SK-N-SH treated with all-trans-retinoic acid at 6 μM for 48 hours (cell line): Measurements from ENCODE around the gene LRIT2.

Experiments used
- ATAC-seq: fragments of 200-7000 bp; cut with Tn5 transposase; 3 replicates; pipeline ENCODE4 v1.9.1; 2020; ENCODE audit warnings: mild to moderate bottlenecking, moderate library complexity
- ARNTL ChIP-seq: fragments of 450-650 bp; formaldehyde crosslinking; IDR thresholded peaks from 2 replicates; pipeline ENCODE4 v1.5.0; 2020; ENCODE audit warnings: low read depth, mild to moderate bottlenecking, moderate library complexity, borderline replicate concordance
- BACH2 ChIP-seq: fragments of 250-450 bp; sonication (Bioruptor Pico); IDR thresholded peaks from 2 replicates; pipeline ENCODE4 v1.9.0; 2021; ENCODE audit warnings: mild to moderate bottlenecking, borderline replicate concordance
- CSDC2 ChIP-seq: fragments of 250-450 bp; sonication (Bioruptor Pico); IDR thresholded peaks from 2 replicates; pipeline ENCODE4 v1.5.0; 2020; ENCODE audit warnings: mild to moderate bottlenecking, moderate library complexity
- ESRRG ChIP-seq: fragments of 250-450 bp; sonication (Bioruptor Pico); IDR thresholded peaks from 2 replicates; pipeline ENCODE4 v1.6.1; 2021; ENCODE audit warnings: mild to moderate bottlenecking
- GLIS3 ChIP-seq: fragments of 250-450 bp; sonication (Bioruptor Pico); IDR thresholded peaks from 2 replicates; pipeline ENCODE4 v1.5.0; 2020; ENCODE audit warnings: mild to moderate bottlenecking, moderate library complexity
- ISL1 ChIP-seq: fragments of 250-450 bp; sonication (Bioruptor Pico); IDR thresholded peaks from 2 replicates; pipeline ENCODE4 v2.1.2; 2022; ENCODE audit warnings: mild to moderate bottlenecking, moderate library complexity
- OSR1 ChIP-seq: fragments of 250-450 bp; sonication (Bioruptor Pico); IDR thresholded peaks from 2 replicates; pipeline ENCODE4 v1.8.0; 2022; ENCODE audit warnings: moderate library complexity, mild to moderate bottlenecking, inconsistent platforms
- PATZ1 ChIP-seq: fragments of 250-450 bp; sonication (Bioruptor Pico); IDR thresholded peaks from 2 replicates; pipeline ENCODE4 v1.8.0; 2020; ENCODE audit warnings: mild to moderate bottlenecking, moderate library complexity, borderline replicate concordance
- PPARA ChIP-seq: fragments of 250-450 bp; sonication (Bioruptor Pico); IDR thresholded peaks from 2 replicates; pipeline ENCODE4 v1.5.0; 2020; ENCODE audit warnings: mild to moderate bottlenecking, borderline replicate concordance
- RARB ChIP-seq: fragments of 250-450 bp; sonication (Bioruptor Pico); IDR thresholded peaks from 2 replicates; pipeline ENCODE4 v1.8.0; 2021; ENCODE audit warnings: mild to moderate bottlenecking, moderate library complexity
- SNAI2 ChIP-seq: fragments of 250-450 bp; sonication (Bioruptor Pico); IDR thresholded peaks from 2 replicates; pipeline ENCODE4 v1.5.0; 2020; ENCODE audit warnings: mild to moderate bottlenecking, moderate library complexity
- TCF4 ChIP-seq: fragments of 250-450 bp; sonication (Bioruptor Pico); IDR thresholded peaks from 2 replicates; pipeline ENCODE4 v1.8.0; 2021; ENCODE audit warnings: mild to moderate bottlenecking, moderate library complexity, borderline replicate concordance
- TOX ChIP-seq: fragments of 250-450 bp; sonication (Bioruptor Pico); IDR thresholded peaks from 2 replicates; pipeline ENCODE4 v1.8.0; 2021; ENCODE audit warnings: mild to moderate bottlenecking, moderate library complexity, borderline replicate concordance
- ZC3H10 ChIP-seq: fragments of 250-450 bp; sonication (Bioruptor Pico); IDR thresholded peaks from 2 replicates; pipeline ENCODE4 v1.5.1; 2021; ENCODE audit warnings: mild to moderate bottlenecking, moderate library complexity
- ZFP3 ChIP-seq: fragments of 250-450 bp; sonication (Bioruptor Pico); IDR thresholded peaks from 2 replicates; pipeline ENCODE4 v1.5.0; 2020; ENCODE audit warnings: mild to moderate bottlenecking, moderate library complexity
- ZFP30 ChIP-seq: fragments of 450-650 bp; formaldehyde crosslinking; IDR thresholded peaks from 2 replicates; pipeline ENCODE4 v1.5.0; 2022; ENCODE audit warnings: mild to moderate bottlenecking, moderate library complexity
- ZNF565 ChIP-seq: fragments of 450-650 bp; formaldehyde crosslinking; conservative IDR thresholded peaks from 2 replicates; pipeline ENCODE4 v1.5.0; 2020; ENCODE audit warnings: low read depth, mild to moderate bottlenecking, moderate library complexity
- ZNF70 ChIP-seq: fragments of 450-650 bp; formaldehyde crosslinking; IDR thresholded peaks from 2 replicates; pipeline ENCODE4 v1.5.0; 2020; ENCODE audit warnings: mild to moderate bottlenecking, moderate library complexity
- ZNF8 ChIP-seq: fragments of 450-650 bp; formaldehyde crosslinking; IDR thresholded peaks from 2 replicates; pipeline ENCODE4 v1.5.0; 2020; ENCODE audit warnings: mild to moderate bottlenecking, moderate library complexity
- TF ChIP-seq, protein P1 (sequence below): fragments of 250-450 bp; sonication (Bioruptor Pico); IDR thresholded peaks from 2 replicates; pipeline ENCODE4 v1.5.1; 2021; ENCODE audit warnings: mild to moderate bottlenecking, moderate library complexity
- TF ChIP-seq, protein P2 (sequence below): fragments of 250-450 bp; sonication (Bioruptor Pico); IDR thresholded peaks from 2 replicates; pipeline ENCODE4 v1.5.1; 2020; ENCODE audit warnings: low read depth, mild to moderate bottlenecking, moderate library complexity
- TF ChIP-seq, protein P3 (sequence below): fragments of 250-450 bp; sonication (Bioruptor Pico); IDR thresholded peaks from 2 replicates; pipeline ENCODE4 v1.5.0; 2020; ENCODE audit warnings: mild to moderate bottlenecking, moderate library complexity

The LRIT2 gene

DNA sequence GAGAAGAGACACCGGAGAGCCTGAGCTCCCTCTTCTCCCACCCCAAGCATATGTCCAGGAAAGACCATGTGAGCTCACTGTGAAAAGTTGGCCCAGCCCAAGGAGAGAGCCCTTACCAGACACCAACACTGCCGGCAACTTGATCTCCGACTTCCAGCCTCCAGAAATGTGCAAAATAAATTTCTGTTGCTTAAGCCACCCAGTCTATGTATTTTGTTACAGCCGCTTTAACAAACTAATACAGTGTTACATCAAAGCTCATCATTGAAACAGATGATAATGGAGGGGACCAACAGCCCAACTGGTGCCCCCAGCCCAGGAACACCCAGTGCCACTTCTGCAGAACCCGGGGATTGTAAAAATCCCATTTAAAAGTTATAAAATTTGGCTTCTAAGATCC, 38.4 kb upstream of the LRIT2 start:
- ATAC-seq = no peak
- TF ChIP-seq PATZ1 (CRISPR knock-in tag) (no peak), TOX (no peak), ZC3H10 (CRISPR knock-in tag) (no peak), SNAI2 (CRISPR knock-in tag) (no peak), CSDC2 (CRISPR knock-in tag) (no peak), PPARA (CRISPR knock-in tag) (no peak), ZNF565 (CRISPR knock-in tag) (no peak), ISL1 (CRISPR knock-in tag) (no peak), ZFP30 (CRISPR knock-in tag) (no peak), RARB (CRISPR knock-in tag) (no peak), TCF4 (CRISPR knock-in tag) (no peak), ZNF70 (CRISPR knock-in tag) (no peak), BACH2 (no peak), ARNTL (CRISPR knock-in tag) (no peak)
- TF ChIP-seq, protein P1, sequence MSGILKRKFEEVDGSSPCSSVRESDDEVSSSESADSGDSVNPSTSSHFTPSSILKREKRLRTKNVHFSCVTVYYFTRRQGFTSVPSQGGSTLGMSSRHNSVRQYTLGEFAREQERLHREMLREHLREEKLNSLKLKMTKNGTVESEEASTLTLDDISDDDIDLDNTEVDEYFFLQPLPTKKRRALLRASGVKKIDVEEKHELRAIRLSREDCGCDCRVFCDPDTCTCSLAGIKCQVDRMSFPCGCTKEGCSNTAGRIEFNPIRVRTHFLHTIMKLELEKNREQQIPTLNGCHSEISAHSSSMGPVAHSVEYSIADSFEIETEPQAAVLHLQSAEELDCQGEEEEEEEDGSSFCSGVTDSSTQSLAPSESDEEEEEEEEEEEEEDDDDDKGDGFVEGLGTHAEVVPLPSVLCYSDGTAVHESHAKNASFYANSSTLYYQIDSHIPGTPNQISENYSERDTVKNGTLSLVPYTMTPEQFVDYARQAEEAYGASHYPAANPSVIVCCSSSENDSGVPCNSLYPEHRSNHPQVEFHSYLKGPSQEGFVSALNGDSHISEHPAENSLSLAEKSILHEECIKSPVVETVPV (CRISPR knock-in tag) = no peak

- no peak for ATAC-seq
- no peak for TF ChIP-seq BACH2
- TF ChIP-seq ZFP3 = no peak
- TF ChIP-seq ZFP30 (CRISPR knock-in tag) = no peak
- TF ChIP-seq ESRRG (CRISPR knock-in tag) = no peak
- no peak for TF ChIP-seq ISL1 (CRISPR knock-in tag)
- TF ChIP-seq ZNF70 (CRISPR knock-in tag) = no peak
- TF ChIP-seq, all 23 proteins: peak for 0
Observed at GRCh38 chr10:84262190-84262956, 37.0 kb upstream of the LRIT2 start.

GRCh38 chr10:84261236-84261915, 36.0 kb upstream of the LRIT2 start:
- no peak for TF ChIP-seq GLIS3 (CRISPR knock-in tag)
- TF ChIP-seq ESRRG (CRISPR knock-in tag) = no peak
- TF ChIP-seq BACH2 = no peak
- TF ChIP-seq SNAI2 (CRISPR knock-in tag) = no peak
- TF ChIP-seq PATZ1 (CRISPR knock-in tag) = no peak
- no peak for TF ChIP-seq ARNTL (CRISPR knock-in tag)
- TF ChIP-seq RARB (CRISPR knock-in tag) = no peak
- no peak for TF ChIP-seq ISL1 (CRISPR knock-in tag)
- TF ChIP-seq PPARA (CRISPR knock-in tag) = no peak
- TF ChIP-seq ZNF70 (CRISPR knock-in tag) = no peak
- no peak for TF ChIP-seq OSR1 (CRISPR knock-in tag)
- TF ChIP-seq, protein P2, sequence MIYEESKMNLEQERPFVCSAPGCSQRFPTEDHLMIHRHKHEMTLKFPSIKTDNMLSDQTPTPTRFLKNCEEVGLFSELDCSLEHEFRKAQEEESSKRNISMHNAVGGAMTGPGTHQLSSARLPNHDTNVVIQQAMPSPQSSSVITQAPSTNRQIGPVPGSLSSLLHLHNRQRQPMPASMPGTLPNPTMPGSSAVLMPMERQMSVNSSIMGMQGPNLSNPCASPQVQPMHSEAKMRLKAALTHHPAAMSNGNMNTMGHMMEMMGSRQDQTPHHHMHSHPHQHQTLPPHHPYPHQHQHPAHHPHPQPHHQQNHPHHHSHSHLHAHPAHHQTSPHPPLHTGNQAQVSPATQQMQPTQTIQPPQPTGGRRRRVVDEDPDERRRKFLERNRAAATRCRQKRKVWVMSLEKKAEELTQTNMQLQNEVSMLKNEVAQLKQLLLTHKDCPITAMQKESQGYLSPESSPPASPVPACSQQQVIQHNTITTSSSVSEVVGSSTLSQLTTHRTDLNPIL (CRISPR knock-in tag) = no peak
- no peak for TF ChIP-seq TCF4 (CRISPR knock-in tag)
- TF ChIP-seq, protein P3, sequence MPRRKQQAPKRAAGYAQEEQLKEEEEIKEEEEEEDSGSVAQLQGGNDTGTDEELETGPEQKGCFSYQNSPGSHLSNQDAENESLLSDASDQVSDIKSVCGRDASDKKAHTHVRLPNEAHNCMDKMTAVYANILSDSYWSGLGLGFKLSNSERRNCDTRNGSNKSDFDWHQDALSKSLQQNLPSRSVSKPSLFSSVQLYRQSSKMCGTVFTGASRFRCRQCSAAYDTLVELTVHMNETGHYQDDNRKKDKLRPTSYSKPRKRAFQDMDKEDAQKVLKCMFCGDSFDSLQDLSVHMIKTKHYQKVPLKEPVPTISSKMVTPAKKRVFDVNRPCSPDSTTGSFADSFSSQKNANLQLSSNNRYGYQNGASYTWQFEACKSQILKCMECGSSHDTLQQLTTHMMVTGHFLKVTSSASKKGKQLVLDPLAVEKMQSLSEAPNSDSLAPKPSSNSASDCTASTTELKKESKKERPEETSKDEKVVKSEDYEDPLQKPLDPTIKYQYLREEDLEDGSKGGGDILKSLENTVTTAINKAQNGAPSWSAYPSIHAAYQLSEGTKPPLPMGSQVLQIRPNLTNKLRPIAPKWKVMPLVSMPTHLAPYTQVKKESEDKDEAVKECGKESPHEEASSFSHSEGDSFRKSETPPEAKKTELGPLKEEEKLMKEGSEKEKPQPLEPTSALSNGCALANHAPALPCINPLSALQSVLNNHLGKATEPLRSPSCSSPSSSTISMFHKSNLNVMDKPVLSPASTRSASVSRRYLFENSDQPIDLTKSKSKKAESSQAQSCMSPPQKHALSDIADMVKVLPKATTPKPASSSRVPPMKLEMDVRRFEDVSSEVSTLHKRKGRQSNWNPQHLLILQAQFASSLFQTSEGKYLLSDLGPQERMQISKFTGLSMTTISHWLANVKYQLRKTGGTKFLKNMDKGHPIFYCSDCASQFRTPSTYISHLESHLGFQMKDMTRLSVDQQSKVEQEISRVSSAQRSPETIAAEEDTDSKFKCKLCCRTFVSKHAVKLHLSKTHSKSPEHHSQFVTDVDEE (CRISPR knock-in tag) = no peak
- TF ChIP-seq ZNF8 (CRISPR knock-in tag) = no peak
- no peak for ATAC-seq
